ENCODE results near the gene UQCR11.

The UQCR11 gene

GRCh38 chr19:1605236-1606137 lies at the start of gene UQCR11:
Gene UQCR11, minus strand, starts transcription at chr19:1605462. Its CDS starts 53 bp downstream, at chr19:1605409.
- H3K9me3 ChIP-seq (ENCODE audit: control insufficient read depth, insufficient read depth, low read length), result no peaks in the 10 kb centered on the region
- no peaks in the 10 kb centered on the region for H3K27me3 ChIP-seq (ENCODE audit: control insufficient read depth, insufficient read depth, low read length)
- H3K4me1 ChIP-seq (ENCODE audit: control insufficient read depth, insufficient read depth, low read length), result peaks cover 5% of the 10 kb centered on the region; the same call in 1 of the 2 replicates
- H3K27ac ChIP-seq (ENCODE audit: low read depth, low read length), result peak within 1 kb of the TSS; percentile 97
- H3K4me3 ChIP-seq (ENCODE audit: low read depth, low read length), result peak within 1 kb of the TSS; percentile 90
- H3K36me3 ChIP-seq (ENCODE audit: control insufficient read depth, insufficient read depth, low read length), result peaks cover 12% of the 10 kb centered on the region
- H3K9ac ChIP-seq (ENCODE audit: low read depth, low read length), result peak within 1 kb of the TSS; percentile 86

DNA sequence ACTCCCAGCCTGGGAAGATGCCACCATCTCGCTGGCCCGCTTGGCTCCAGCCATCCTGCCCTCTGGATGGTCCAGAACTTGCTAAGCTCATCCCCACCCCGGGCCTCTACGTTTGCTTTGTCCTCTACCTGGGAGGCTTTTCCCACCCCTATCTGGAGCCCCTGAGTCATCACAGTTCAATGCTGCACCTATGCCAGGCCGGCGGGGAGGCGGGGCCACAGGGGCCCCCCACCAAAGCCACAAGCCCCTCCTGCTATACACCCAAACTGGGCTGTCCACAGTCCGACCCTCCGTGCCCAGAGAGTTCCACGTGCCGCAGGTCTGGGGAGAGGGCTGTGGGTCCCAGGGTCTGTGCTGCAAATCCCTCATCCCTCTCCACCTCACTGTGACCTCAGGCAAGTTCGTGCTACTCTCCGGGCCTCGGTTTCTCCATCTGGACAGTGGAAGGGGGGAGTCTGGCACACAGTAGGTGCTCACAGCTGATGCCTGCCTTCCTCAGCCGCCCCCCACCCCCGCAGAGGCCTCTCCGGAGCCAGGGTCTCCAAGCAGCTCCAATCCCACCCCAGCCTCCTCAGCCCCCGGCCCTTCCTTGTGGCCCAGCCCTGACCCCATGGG lies 49.0 kb upstream of the UQCR11 start:
- Histone ChIP-seq H3K9me3 (ENCODE audit: control insufficient read depth, insufficient read depth, low read length) (no peaks in the 10 kb centered on the region), H3K4me3 (ENCODE audit: low read depth, low read length) (no peak overlapping the region), H3K4me1 (ENCODE audit: control insufficient read depth, insufficient read depth, low read length) (peaks cover 5% of the 10 kb centered on the region), H3K9ac (ENCODE audit: low read depth, low read length) (no peak overlapping the region), H3K27me3 (ENCODE audit: control insufficient read depth, insufficient read depth, low read length) (no peaks in the 10 kb centered on the region), H3K36me3 (ENCODE audit: control insufficient read depth, insufficient read depth, low read length) (peaks cover 10% of the 10 kb centered on the region), H3K27ac (ENCODE audit: low read depth, low read length) (no peak overlapping the region)

DNA sequence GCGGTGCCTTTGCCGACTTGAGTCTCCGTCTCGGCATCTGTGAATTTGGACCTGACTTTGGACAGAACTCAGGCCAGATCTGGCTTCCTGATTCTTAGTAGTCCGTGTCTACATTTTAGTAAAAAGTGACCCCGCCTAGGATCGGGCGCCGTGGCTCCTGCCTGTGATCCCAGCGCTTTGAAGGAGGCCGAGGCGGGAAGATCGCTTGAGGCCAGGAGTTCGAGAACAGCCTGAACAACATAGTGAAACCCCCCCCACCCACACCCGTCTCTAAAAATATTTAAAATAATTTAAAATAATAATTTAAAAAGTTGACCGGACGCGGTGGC lies 48.0 kb upstream of the UQCR11 start:
- H3K27me3 ChIP-seq (ENCODE audit: control insufficient read depth, insufficient read depth, low read length), result no peaks in the 10 kb centered on the region
- H3K36me3 ChIP-seq (ENCODE audit: control insufficient read depth, insufficient read depth, low read length), result peaks cover 20% of the 10 kb centered on the region
- no peaks in the 10 kb centered on the region for H3K9me3 ChIP-seq (ENCODE audit: control insufficient read depth, insufficient read depth, low read length)
- peaks cover 5% of the 10 kb centered on the region for H3K4me1 ChIP-seq (ENCODE audit: control insufficient read depth, insufficient read depth, low read length)
- H3K27ac ChIP-seq (ENCODE audit: low read depth, low read length), result peak overlapping the region; percentile 99
- peak overlapping the region; percentile 83 for H3K9ac ChIP-seq (ENCODE audit: low read depth, low read length)
- H3K4me3 ChIP-seq (ENCODE audit: low read depth, low read length), result peak overlapping the region; percentile 92

- peak within 1 kb of the TSS; percentile 99 for H3K27ac ChIP-seq (ENCODE audit: low read depth, low read length)
Measured at GRCh38 chr19:1652471-1653299, 47.4 kb upstream of the UQCR11 start, which contains the start of gene TCF3. Gene TCF3, minus strand, starts transcription at chr19:1652615. Its CDS starts 2,367 bp downstream, at chr19:1650248.

DNA sequence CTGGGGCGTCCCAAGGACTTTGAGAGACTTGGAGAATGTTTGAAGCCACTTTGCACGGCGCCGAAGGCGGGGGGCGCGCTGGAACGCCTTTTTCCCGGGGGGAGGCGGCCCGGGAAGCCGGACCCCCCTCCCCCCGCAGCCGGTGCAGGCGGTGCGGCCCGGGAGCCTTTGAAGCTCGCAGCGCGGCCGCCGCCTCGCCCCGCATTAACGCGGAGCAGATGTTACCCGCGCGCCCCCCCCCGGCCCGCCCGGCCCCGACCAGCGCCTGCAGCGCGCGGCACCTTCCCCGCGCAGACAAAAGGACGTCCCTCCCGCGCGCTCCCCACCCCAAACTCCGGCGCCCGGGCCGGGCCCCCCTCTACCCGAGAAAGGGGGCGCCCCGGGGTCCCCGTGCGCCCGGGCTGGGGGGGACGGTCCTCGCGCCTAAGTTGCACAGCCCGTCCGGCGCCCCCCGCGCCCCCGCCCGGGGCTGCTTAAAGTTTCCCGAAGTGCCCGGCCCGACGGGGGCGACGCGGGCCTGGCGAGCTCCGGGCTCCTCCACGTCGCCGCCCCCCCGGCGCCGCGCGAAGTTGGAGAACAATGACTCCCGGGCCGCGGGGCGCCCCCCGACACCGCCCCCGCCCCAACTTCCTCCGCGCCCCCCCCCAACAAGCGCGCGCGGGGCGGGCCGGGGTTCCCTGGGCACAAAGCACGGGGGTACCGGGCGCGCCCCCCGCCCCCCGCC lies 46.5 kb upstream of the UQCR11 start:
- peak overlapping the region; percentile 87 for H3K4me3 ChIP-seq (ENCODE audit: low read depth, low read length)
- H3K9ac ChIP-seq (ENCODE audit: low read depth, low read length), result peak overlapping the region; percentile 90
- H3K27me3 ChIP-seq (ENCODE audit: control insufficient read depth, insufficient read depth, low read length), result no peaks in the 10 kb centered on the region
- H3K9me3 ChIP-seq (ENCODE audit: control insufficient read depth, insufficient read depth, low read length), result no peaks in the 10 kb centered on the region
- peaks cover 5% of the 10 kb centered on the region for H3K4me1 ChIP-seq (ENCODE audit: control insufficient read depth, insufficient read depth, low read length)
- peaks cover 35% of the 10 kb centered on the region for H3K36me3 ChIP-seq (ENCODE audit: control insufficient read depth, insufficient read depth, low read length)
- H3K27ac ChIP-seq (ENCODE audit: low read depth, low read length), result peak overlapping the region; percentile 95

More at GRCh38 chr19:1652471-1653299, 47.4 kb upstream of the UQCR11 start, which contains the start of gene TCF3:
- H3K4me1 ChIP-seq (ENCODE audit: control insufficient read depth, insufficient read depth, low read length), result peaks cover 5% of the 10 kb centered on the region
- H3K9me3 ChIP-seq (ENCODE audit: control insufficient read depth, insufficient read depth, low read length), result no peaks in the 10 kb centered on the region
- H3K36me3 ChIP-seq (ENCODE audit: control insufficient read depth, insufficient read depth, low read length), result peaks cover 26% of the 10 kb centered on the region
- H3K9ac ChIP-seq (ENCODE audit: low read depth, low read length), result peak within 1 kb of the TSS; percentile 100
- H3K27me3 ChIP-seq (ENCODE audit: control insufficient read depth, insufficient read depth, low read length), result no peaks in the 10 kb centered on the region
- H3K4me3 ChIP-seq (ENCODE audit: low read depth, low read length), result peak within 1 kb of the TSS; percentile 92

- peaks cover 5% of the 10 kb centered on the region for H3K4me1 ChIP-seq (ENCODE audit: control insufficient read depth, insufficient read depth, low read length)
- peak overlapping the region; percentile 95 for H3K27ac ChIP-seq (ENCODE audit: low read depth, low read length)
- H3K4me3 ChIP-seq (ENCODE audit: low read depth, low read length), result peak overlapping the region; percentile 87
- H3K9ac ChIP-seq (ENCODE audit: low read depth, low read length), result peak overlapping the region; percentile 90
- H3K36me3 ChIP-seq (ENCODE audit: control insufficient read depth, insufficient read depth, low read length), result peaks cover 43% of the 10 kb centered on the region
- H3K27me3 ChIP-seq (ENCODE audit: control insufficient read depth, insufficient read depth, low read length), result no peaks in the 10 kb centered on the region
- no peaks in the 10 kb centered on the region for H3K9me3 ChIP-seq (ENCODE audit: control insufficient read depth, insufficient read depth, low read length)
Measured at GRCh38 chr19:1650650-1651567, 45.6 kb upstream of the UQCR11 start.

DNA sequence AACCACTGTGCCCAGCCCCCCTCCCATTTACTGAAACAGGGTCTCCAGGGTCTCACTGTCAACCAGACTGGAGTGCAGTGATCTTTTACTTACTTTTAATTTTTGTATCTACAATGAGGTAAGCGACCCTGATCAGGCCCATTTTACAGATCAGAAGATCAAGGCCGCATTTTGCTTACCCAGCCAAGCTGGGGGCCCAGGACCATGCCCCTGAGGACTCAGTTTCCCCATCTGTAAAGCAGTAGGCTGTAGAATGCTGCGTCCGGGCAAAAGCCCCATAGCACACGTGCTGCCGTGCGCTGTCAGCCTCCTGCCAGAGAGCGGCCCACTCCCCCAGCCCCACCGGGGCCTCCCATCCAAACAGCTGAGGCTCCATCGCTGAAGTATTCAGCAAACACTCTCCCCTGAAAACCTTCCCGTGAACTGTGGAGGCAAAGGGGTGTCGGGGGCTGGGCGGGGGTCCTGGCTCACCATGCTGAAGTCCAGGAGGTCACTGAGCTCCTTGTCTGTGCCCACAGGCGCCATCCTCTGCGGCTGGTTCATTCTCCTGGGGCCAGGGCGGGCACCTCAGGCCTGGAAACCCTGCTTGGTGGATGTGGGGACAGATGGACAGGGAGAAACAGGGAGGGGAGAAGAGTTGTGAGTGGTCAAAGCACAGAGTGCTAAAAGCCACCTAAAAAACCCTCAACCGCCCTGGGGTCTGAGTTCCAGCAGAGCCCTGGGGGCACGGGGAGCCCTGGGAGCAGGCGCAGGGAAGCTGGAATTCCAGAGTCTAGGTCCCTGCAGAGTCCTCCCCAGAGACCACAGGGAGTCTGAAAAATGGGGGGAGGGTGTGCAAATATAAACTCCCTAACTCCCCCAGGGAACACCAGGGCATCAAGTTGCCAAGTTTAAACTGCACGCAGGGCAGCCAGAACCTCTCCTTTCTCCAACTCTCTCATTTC lies 44.7 kb upstream of the UQCR11 start:
- H3K9ac ChIP-seq (ENCODE audit: low read depth, low read length), result peak overlapping the region; percentile 44; the same call in 1 of the 2 replicates
- peaks cover 5% of the 10 kb centered on the region for H3K4me1 ChIP-seq (ENCODE audit: control insufficient read depth, insufficient read depth, low read length)
- peak overlapping the region; percentile 87 for H3K4me3 ChIP-seq (ENCODE audit: low read depth, low read length)
- peaks cover 51% of the 10 kb centered on the region for H3K36me3 ChIP-seq (ENCODE audit: control insufficient read depth, insufficient read depth, low read length)
- H3K27me3 ChIP-seq (ENCODE audit: control insufficient read depth, insufficient read depth, low read length), result no peaks in the 10 kb centered on the region
- no peaks in the 10 kb centered on the region for H3K9me3 ChIP-seq (ENCODE audit: control insufficient read depth, insufficient read depth, low read length)
- H3K27ac ChIP-seq (ENCODE audit: low read depth, low read length), result peak overlapping the region; percentile 95

- H3K4me1 ChIP-seq (ENCODE audit: control insufficient read depth, insufficient read depth, low read length), result peaks cover 5% of the 10 kb centered on the region
- H3K9me3 ChIP-seq (ENCODE audit: control insufficient read depth, insufficient read depth, low read length), result no peaks in the 10 kb centered on the region
- no peak overlapping the region for H3K27ac ChIP-seq (ENCODE audit: low read depth, low read length)
- peaks cover 61% of the 10 kb centered on the region for H3K36me3 ChIP-seq (ENCODE audit: control insufficient read depth, insufficient read depth, low read length)
- H3K4me3 ChIP-seq (ENCODE audit: low read depth, low read length), result no peak overlapping the region
- H3K27me3 ChIP-seq (ENCODE audit: control insufficient read depth, insufficient read depth, low read length), result no peaks in the 10 kb centered on the region
- H3K9ac ChIP-seq (ENCODE audit: low read depth, low read length), result no peak overlapping the region
Measured at GRCh38 chr19:1648920-1649541, 43.8 kb upstream of the UQCR11 start.

- peaks cover 66% of the 10 kb centered on the region for H3K36me3 ChIP-seq (ENCODE audit: control insufficient read depth, insufficient read depth, low read length)
Measured at GRCh38 chr19:1648459-1648849, 43.2 kb upstream of the UQCR11 start.

More at GRCh38 chr19:1648459-1648849, 43.2 kb upstream of the UQCR11 start:
- H3K27me3 ChIP-seq (ENCODE audit: control insufficient read depth, insufficient read depth, low read length), result no peaks in the 10 kb centered on the region
- peaks cover 5% of the 10 kb centered on the region for H3K4me1 ChIP-seq (ENCODE audit: control insufficient read depth, insufficient read depth, low read length)
- no peaks in the 10 kb centered on the region for H3K9me3 ChIP-seq (ENCODE audit: control insufficient read depth, insufficient read depth, low read length)
- no peak overlapping the region for H3K27ac ChIP-seq (ENCODE audit: low read depth, low read length)
- H3K4me3 ChIP-seq (ENCODE audit: low read depth, low read length), result no peak overlapping the region
- no peak overlapping the region for H3K9ac ChIP-seq (ENCODE audit: low read depth, low read length)

All from HUES48 (cell line).